8988T (cell line): Measurements from ENCODE around the gene PCNT.
"Not testable (repeated sequence)": the region's sequence is repeated elsewhere in the genome, so short reads cannot be mapped to it uniquely, and the experiment has no call there.

Experiments
- DNase-seq: peaks from one replicate; pipeline ENCODE4 v3.0.0; 2011

PCNT gene

GRCh38 chr21:46388896-46389295 is 64.9 kb downstream of the PCNT start:
- DNase-seq = no peak

GRCh38 chr21:46390603-46391545 is 66.9 kb downstream of the PCNT start:
- DNase-seq = no peak

GRCh38 chr21:46391773-46392172 is 67.8 kb downstream of the PCNT start:
- no peak for DNase-seq

GRCh38 chr21:46392921-46393320 is 69.0 kb downstream of the PCNT start:
- no peak for DNase-seq

- DNase-seq = no peak
Measured at GRCh38 chr21:46393451-46393940, 69.5 kb downstream of the PCNT start.

GRCh38 chr21:46393941-46394594 is 70.1 kb downstream of the PCNT start:
- DNase-seq = no peak

GRCh38 chr21:46394595-46395104 is 70.7 kb downstream of the PCNT start:
- DNase-seq = no peak

GRCh38 chr21:46397211-46397905 is 73.4 kb downstream of the PCNT start:
- DNase-seq = no peak

- no peak for DNase-seq
Measured at GRCh38 chr21:46397993-46398392, 74.0 kb downstream of the PCNT start.

GRCh38 chr21:46399129-46399528 is 75.2 kb downstream of the PCNT start:
- DNase-seq = no peak

- DNase-seq = no peak
Measured at GRCh38 chr21:46399686-46400085, 75.7 kb downstream of the PCNT start.

GRCh38 chr21:46401186-46401910 is 77.4 kb downstream of the PCNT start:
- DNase-seq = no peak

GRCh38 chr21:46402421-46402820 is 78.5 kb downstream of the PCNT start:
- no peak for DNase-seq

- DNase-seq = not testable (repeated sequence)
Measured at GRCh38 chr21:46403234-46403811, 79.4 kb downstream of the PCNT start.

GRCh38 chr21:46404306-46404705 is 80.3 kb downstream of the PCNT start:
- no peak for DNase-seq

GRCh38 chr21:46406001-46406400 is 82.0 kb downstream of the PCNT start:
- DNase-seq = no peak

- no peak for DNase-seq
Measured at GRCh38 chr21:46409641-46410406, 85.9 kb downstream of the PCNT start.

- no peak for DNase-seq
Measured at GRCh38 chr21:46410516-46410915, 86.6 kb downstream of the PCNT start.

- no peak for DNase-seq
Measured at GRCh38 chr21:46411236-46411635, 87.3 kb downstream of the PCNT start.

GRCh38 chr21:46411691-46412090 is 87.7 kb downstream of the PCNT start:
- no peak for DNase-seq
